Duodenal mucosa (tissue), 2 donors: ENCODE measurements around the gene F2RL3.
A peak's percentile ranks its signal among the peaks of the same experiment; 100 is the strongest.

Source experiments
- H3K27ac ChIP-seq: one replicate; pipeline ENCODE4 v1.7.0; 2013; ENCODE audit warnings: low read depth, low read length
- H3K27me3 ChIP-seq, 2 donors: one replicate each; pipeline ENCODE4 v1.7.0; 2013; ENCODE audit warnings: low read length in 2 of 2, control low read depth in 1 of 2; ENCODE audit not compliant: insufficient read depth in 2 of 2, control insufficient read depth in 1 of 2
- H3K36me3 ChIP-seq, 2 donors: one replicate each; pipeline ENCODE4 v1.7.0; 2013; ENCODE audit warnings: low read length in 2 of 2, control low read depth in 1 of 2; ENCODE audit not compliant: insufficient read depth in 2 of 2, control insufficient read depth in 1 of 2
- H3K4me1 ChIP-seq, 2 donors: one replicate each; pipeline ENCODE4 v1.7.0; 2013; ENCODE audit warnings: low read length in 2 of 2, control low read depth in 1 of 2; ENCODE audit not compliant: insufficient read depth in 2 of 2, control insufficient read depth in 1 of 2
- H3K4me3 ChIP-seq, 2 donors: one replicate each; pipeline ENCODE4 v1.7.0; 2013; ENCODE audit warnings: low read length in 2 of 2, low read depth in 1 of 2
- H3K9ac ChIP-seq, 2 donors: one replicate each; pipeline ENCODE4 v1.7.0; 2013; ENCODE audit warnings: low read length in 2 of 2, low read depth in 1 of 2
- H3K9me3 ChIP-seq, 2 donors: one replicate each; pipeline ENCODE4 v1.7.0; 2013; ENCODE audit warnings: low read length in 2 of 2, control low read depth in 1 of 2; ENCODE audit not compliant: control insufficient read depth in 1 of 2

F2RL3 gene

GRCh38 chr19:16893686-16893989, 4.8 kb downstream of the F2RL3 start:
- no peak overlapping the region for H3K27ac ChIP-seq
- H3K36me3 ChIP-seq, result no peaks in the 10 kb centered on the region
- no peaks in the 10 kb centered on the region for H3K9me3 ChIP-seq
- peaks cover 0 to 3% of the 10 kb centered on the region in 2 donors for H3K27me3 ChIP-seq
- H3K4me1 ChIP-seq, result peaks cover 0 to 10% of the 10 kb centered on the region in 2 donors
- H3K4me3 ChIP-seq, result no peak overlapping the region
- peak overlapping the region in 1 of 2 donors; percentile 23 for H3K9ac ChIP-seq

DNA sequence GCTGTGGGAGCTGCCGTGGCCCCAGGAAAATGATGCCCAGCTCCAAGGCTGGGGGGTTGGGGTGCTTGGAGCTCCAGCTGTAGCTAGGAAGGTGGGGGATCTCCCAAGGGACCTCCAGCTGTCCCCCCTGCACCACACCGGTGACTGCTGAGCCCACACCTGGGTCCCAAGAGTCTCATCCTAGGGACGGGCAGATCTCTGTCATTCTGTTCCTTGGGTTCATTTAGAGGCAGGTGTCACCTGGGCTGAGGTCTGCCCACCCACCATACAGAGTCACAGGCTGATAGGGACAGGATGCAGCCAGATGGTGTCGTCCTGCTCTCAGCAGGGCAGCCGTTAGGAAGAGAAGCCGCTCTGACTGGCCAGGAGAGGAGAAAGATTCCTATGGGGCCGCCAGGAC, 5.3 kb downstream of the F2RL3 start:
- Histone ChIP-seq H3K9me3 (no peaks in the 10 kb centered on the region), H3K4me1 (peaks cover 0 to 8% of the 10 kb centered on the region in 2 donors), H3K27me3 (peaks cover 0 to 3% of the 10 kb centered on the region in 2 donors), H3K36me3 (no peaks in the 10 kb centered on the region), H3K4me3 (no peak overlapping the region), H3K9ac (no peak overlapping the region), H3K27ac (peak overlapping the region; percentile 27)

DNA sequence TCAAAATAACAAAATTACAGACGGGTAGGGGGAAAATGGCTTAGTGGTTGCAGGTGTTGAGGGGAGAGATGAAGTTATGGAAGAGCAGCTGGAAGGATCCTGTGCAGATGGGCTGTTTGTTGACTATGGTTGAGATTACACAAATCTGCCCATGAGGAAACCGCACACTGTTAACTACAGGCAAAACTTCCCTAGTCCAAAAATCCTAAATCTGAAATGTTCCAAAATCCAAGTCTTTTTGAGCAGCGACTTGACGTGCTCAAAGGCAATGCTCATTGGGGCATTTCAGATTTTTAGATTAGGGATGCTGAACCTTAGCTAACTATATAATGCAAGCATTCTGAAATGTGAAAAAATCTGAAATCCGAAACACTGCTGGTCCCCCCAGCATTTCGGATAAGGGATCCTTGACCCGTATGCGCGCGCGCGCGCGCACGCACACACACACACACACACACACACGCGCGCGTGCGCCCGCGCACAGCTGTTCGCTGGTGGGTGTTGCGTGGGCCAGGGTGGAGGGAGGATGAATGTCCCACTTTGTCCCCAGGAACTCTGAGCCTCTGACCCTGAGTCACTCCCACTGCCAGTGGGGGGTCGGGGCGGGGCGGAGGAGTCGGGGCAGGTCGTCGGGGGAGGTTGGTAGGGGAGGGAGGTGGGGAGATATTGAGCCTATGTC, 6.8 kb downstream of the F2RL3 start:
- Histone ChIP-seq H3K36me3 (no peaks in the 10 kb centered on the region), H3K27ac (peak overlapping the region; percentile 25), H3K27me3 (peaks cover 0 to 3% of the 10 kb centered on the region in 2 donors), H3K4me3 (peak overlapping the region; percentile 61 to 71), H3K9ac (no peak overlapping the region), H3K4me1 (peaks cover 0 to 8% of the 10 kb centered on the region in 2 donors), H3K9me3 (no peaks in the 10 kb centered on the region)

DNA sequence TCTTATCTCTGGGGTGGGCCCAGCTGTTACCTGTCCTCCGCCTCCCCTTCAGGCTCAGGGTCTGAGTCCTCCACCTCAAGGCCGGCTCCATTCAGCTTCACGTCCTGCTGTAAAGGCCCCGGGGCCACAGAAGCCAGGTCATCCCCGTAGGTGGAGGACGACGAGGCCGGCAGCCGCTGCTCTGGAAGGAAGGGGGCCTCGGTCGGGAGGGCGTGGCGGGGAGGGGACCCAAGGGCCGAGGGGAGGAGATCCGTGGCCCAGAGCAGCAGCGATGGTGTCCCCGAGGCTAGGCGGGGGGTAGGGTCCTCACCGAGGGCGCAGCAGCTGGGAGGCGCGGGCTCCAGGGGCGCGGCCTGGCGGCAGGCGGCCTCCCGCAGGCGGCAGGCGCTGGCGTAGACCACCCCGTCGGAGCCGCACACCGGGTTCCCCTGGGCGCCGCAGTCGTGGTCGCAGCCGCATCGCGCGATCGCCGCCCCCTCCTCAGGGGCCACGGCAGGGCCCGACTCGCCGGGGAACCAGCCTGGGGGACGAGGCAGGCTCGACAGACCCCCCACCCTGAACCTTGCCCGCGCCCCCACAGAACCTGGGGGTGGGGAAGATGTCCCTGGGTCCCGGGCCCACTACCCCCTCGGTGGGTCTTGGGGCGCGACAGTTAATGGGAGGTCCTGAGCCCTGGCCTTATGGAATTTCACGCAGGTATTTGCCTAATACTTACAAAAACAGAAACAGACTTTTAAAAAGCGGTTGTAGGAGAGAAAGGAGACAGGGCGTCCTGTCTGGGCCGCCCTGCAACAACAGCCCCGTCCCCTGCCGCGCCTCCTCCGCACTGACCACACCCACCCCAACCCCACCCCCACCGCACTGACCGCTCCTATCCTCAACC, 7.6 kb downstream of the F2RL3 start:
- no peaks in the 10 kb centered on the region for H3K9me3 ChIP-seq
- H3K27ac ChIP-seq, result peak overlapping the region; percentile 25
- H3K4me3 ChIP-seq, result peak overlapping the region; percentile 61 to 71
- H3K36me3 ChIP-seq, result no peaks in the 10 kb centered on the region
- peaks cover 0 to 8% of the 10 kb centered on the region in 2 donors for H3K4me1 ChIP-seq
- H3K27me3 ChIP-seq, result peaks cover 0 to 3% of the 10 kb centered on the region in 2 donors
- H3K9ac ChIP-seq, result peak overlapping the region; percentile 32 to 39

- peak overlapping the region; percentile 32 for H3K27ac ChIP-seq
- peaks cover 0 to 8% of the 10 kb centered on the region in 2 donors for H3K4me1 ChIP-seq
- H3K4me3 ChIP-seq, result peak overlapping the region; percentile 50 to 55
- no peak overlapping the region for H3K9ac ChIP-seq
- no peaks in the 10 kb centered on the region for H3K9me3 ChIP-seq
- H3K27me3 ChIP-seq, result peaks cover 0 to 3% of the 10 kb centered on the region in 2 donors
- H3K36me3 ChIP-seq, result no peaks in the 10 kb centered on the region
Measured at GRCh38 chr19:16897029-16897855, 8.4 kb downstream of the F2RL3 start.

DNA sequence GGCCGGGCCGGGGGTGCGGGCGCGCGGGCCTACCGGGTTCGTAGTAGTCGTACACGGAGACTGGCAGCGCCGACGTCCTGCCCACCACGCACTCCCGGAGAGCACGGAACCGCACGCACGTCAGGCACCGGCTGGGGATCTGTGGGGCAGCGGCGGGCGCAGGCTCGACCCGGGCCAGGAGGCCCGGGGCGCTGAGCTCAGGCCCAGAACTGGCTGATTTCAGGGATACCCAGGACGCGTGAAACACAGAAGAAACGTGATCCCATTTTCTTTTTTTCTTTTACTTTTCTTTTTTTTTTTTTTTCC, 9.0 kb downstream of the F2RL3 start:
- Histone ChIP-seq H3K9me3 (no peaks in the 10 kb centered on the region), H3K4me1 (peaks cover 0 to 8% of the 10 kb centered on the region in 2 donors), H3K27ac (no peak overlapping the region), H3K4me3 (peak overlapping the region; percentile 50 to 55), H3K36me3 (no peaks in the 10 kb centered on the region), H3K9ac (no peak overlapping the region), H3K27me3 (peaks cover 0 to 3% of the 10 kb centered on the region in 2 donors)

- peaks cover 0 to 3% of the 10 kb centered on the region in 2 donors for H3K27me3 ChIP-seq
- H3K4me3 ChIP-seq, result no peak overlapping the region
- no peaks in the 10 kb centered on the region for H3K9me3 ChIP-seq
- H3K36me3 ChIP-seq, result no peaks in the 10 kb centered on the region
- H3K9ac ChIP-seq, result no peak overlapping the region
- H3K4me1 ChIP-seq, result peaks cover 0 to 8% of the 10 kb centered on the region in 2 donors
- no peak overlapping the region for H3K27ac ChIP-seq
Measured at GRCh38 chr19:16898361-16899015, 9.7 kb downstream of the F2RL3 start.

- H3K36me3 ChIP-seq, result no peaks in the 10 kb centered on the region
- peaks cover 0 to 3% of the 10 kb centered on the region in 2 donors for H3K27me3 ChIP-seq
- no peak overlapping the region for H3K27ac ChIP-seq
- no peaks in the 10 kb centered on the region for H3K9me3 ChIP-seq
- no peak overlapping the region for H3K9ac ChIP-seq
- peaks cover 0 to 5% of the 10 kb centered on the region in 2 donors for H3K4me1 ChIP-seq
- no peak overlapping the region for H3K4me3 ChIP-seq
Measured at GRCh38 chr19:16899566-16900075, 10.8 kb downstream of the F2RL3 start.

- Histone ChIP-seq H3K4me1 (no peaks in the 10 kb centered on the region), H3K36me3 (no peaks in the 10 kb centered on the region), H3K9me3 (no peaks in the 10 kb centered on the region), H3K4me3 (no peak overlapping the region), H3K9ac (no peak overlapping the region), H3K27ac (no peak overlapping the region), H3K27me3 (no peaks in the 10 kb centered on the region)
Measured at GRCh38 chr19:16901491-16902175, 12.8 kb downstream of the F2RL3 start.
